GM12874 (cell line): ENCODE results near the gene MSI2.

Source experiments
- TF ChIP-seq, protein P1 (sequence below): IDR thresholded peaks from 2 replicates; pipeline ENCODE4 v1.5.1; 2011; ENCODE audit warnings: low read depth, mild to moderate bottlenecking, control low read depth, low read length, moderate library complexity; ENCODE audit not compliant: insufficient read depth

Gene MSI2

DNA sequence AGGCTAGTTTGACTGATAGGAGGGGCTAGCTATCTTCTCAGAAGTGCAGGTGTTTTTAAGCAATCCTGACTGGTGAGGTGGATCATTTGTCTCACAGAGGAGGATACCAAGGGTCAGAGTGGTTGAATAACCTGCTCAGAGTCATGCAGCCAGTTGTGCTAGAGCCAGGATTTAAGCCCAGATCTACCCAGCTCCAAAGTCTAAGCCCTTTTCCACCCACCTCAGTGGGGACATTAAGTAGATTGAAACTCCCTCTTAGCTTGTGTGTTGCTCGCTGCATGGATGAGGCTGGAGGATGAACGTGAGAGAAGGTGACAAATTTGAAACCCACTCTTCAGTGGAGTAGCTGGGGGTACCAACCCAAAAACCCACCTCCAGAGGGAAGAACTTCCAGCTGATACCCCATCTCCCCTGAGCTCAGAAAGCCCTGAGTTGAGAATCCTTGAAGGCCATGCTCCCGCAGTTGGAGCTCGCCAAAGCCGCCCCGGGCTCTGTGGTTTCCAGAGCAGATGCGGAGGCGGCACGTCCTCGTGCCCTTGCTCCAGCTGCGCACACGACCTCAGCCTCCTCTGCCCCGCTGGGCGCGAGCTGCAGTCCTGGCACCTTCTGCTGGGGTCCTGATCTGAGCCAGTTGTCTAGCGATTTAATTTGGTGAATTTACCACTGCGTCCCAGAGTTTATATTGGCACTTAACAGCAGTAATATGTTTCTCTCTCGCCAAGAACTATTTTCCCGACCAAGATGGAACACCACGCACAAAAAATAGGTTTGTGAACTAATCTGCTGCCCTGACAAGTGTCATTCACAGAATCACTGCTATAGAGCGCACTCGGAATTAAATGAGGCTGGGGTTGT is 329.2 kb downstream of the MSI2 start:
- TF ChIP-seq, protein P1, sequence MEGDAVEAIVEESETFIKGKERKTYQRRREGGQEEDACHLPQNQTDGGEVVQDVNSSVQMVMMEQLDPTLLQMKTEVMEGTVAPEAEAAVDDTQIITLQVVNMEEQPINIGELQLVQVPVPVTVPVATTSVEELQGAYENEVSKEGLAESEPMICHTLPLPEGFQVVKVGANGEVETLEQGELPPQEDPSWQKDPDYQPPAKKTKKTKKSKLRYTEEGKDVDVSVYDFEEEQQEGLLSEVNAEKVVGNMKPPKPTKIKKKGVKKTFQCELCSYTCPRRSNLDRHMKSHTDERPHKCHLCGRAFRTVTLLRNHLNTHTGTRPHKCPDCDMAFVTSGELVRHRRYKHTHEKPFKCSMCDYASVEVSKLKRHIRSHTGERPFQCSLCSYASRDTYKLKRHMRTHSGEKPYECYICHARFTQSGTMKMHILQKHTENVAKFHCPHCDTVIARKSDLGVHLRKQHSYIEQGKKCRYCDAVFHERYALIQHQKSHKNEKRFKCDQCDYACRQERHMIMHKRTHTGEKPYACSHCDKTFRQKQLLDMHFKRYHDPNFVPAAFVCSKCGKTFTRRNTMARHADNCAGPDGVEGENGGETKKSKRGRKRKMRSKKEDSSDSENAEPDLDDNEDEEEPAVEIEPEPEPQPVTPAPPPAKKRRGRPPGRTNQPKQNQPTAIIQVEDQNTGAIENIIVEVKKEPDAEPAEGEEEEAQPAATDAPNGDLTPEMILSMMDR, result no peak

DNA sequence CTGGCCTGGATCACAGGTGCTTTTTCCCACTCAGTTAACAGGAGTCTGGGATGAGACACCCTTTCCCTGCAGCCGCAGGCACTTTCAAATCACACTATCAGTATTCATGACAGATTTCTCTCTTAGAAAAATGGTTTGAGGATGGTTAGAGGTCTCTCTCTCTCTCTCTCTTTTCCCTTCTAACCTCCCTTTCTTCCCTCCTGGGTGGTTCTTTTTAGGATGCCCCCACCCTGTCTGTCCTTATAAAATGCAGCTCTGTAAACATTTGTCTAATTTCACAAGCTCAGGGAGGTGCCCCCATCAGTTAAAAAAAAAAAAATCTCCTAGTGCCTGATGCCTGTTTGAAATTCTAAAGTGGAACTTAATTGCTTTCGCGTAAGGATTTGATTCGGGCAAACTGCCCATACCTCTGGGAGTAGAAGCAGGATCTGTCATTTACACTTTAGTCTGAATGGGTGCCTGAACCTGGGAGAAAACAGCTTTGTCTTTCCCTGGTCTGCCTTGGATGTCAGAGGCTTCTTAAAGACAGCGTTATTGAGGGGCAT is 329.9 kb downstream of the MSI2 start:
- TF ChIP-seq, protein P1, result no peak

DNA sequence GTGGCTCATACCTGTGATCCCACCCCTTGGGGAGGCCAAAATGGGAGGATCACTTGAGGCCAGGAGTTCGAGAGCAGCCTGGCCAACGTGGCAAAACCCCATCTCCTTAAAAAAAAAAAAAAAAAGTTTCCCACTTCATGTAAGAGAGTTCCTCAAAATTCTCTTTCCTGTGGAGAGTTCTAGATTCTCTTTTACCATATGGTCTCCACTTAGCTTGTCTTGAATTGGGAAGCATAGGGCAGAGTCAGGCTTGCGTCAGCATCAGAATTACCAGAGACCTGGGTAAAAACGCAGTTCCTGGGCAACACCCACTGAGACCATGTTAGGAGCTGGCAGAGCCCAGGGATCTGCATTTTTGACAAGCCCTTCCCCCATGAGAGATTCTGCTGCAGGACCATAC is 330.4 kb downstream of the MSI2 start:
- TF ChIP-seq, protein P1, result no peak

DNA sequence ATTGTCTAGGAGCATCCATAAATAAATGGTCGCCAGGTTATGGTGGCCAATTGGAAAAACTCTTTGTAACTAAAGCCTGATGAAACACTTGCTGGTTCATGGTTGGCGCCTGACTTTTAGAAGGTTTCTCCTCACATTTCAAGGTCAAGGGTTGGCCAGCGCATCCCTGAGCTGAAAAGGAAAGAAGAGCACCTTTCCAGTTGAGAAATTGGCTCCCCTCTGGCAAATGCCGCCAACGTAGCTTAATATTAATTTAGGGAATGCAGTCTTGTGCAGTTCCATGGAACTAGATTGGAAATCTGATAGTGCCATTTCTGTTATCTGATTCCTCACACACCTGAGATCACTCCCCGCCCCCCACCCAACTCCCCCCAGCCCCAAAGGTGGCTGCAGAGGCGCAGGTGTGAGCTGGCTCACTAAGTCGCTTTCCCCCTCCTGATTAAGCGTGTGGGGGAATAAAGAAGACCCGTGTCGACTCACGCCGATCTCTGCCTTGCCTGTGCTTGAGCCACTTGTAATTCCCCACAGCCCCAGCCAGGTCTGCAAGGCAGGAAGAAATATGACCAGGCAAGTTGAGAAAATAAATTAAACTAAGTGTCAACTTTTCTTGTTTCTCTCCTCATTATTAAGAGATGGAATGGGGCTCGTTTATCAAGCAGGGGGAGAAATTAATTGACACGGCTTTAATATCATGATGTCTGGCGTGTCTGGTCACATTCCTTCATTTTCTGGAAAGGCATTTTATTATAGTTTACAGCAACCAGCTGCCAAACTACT is 331.1 kb downstream of the MSI2 start:
- TF ChIP-seq, protein P1, result no peak

DNA sequence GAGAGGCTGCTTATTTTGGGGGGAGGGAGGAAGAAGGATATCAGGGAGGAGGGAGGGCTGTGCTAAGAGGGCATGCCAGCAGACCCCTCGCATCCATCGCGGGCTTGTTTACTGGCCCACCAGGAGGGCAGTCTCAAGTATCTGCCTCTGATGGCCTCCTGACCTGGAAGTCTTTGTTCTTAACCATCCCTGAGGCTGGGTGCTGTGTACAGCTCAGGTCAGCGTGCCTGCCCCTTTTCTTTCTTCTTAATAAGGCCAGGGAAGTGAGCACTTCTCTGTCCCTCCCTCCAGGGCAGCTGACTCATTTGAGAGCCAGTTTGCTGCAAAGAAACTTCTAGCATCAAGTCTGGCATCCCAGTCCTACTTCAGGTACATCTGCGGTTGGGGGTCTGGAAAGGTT is 331.8 kb downstream of the MSI2 start:
- TF ChIP-seq, protein P1, result no peak

DNA sequence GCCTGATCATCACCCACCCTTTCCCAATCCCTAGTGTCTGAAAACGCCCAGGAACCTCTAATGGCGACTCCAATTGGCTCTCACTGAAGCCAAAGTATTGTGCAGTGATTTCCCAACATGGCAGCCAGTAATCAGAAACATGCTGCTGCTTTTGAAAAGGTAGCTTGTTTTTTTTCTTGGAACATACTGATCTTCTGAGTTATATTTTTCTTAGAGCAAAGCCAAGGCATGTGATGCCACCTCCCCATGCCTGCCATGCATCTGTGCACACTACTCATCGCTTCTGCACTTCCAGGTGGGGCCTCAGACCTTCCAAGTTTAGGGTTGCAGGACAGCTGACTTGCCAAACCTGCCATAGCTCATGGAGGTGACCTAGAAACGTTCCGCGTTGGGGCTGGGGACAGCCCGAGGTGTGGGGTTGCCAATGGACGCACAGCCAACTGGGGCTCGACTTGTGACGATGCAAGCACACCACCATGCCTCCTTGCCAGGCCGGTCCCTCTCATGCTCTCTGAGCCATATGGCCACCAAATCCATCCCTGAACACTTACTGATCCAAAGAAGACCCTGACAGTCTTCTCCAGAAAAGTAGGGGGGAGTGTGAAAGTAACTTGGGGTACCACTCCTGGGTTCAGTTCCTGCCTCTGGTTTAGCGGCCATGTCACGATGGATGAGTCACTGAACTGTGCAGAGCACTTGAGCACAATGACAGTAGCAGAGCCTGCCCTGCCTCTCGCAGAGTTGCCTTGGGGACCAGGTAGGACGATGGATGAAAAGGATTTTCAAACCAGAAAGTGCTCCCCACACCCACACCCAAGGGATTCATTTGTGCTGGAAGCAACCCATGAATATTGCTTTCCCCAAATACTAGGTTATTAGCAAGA is 333.1 kb downstream of the MSI2 start:
- TF ChIP-seq, protein P1, result no peak
